A549 (cell line): ENCODE measurements around the gene RBBP5. TPM values are rescaled to one million over a fixed set of nuclear protein-coding genes. Genes with fewer than 3 reads are reported as not detected.
"Not testable (repeated sequence)": the region's sequence is repeated elsewhere in the genome, so short reads cannot be mapped to it uniquely, and the experiment has no call there.

Experiments
- ATAC-seq, 2 experiments: fragments of 200-7000 bp in 1 of 2; fragments of >200 bp in 1 of 2; cut with Nextera tagmentation in 1 of 2; cut with Tn5 transposase in 1 of 2; 3 replicates each; pipeline versions ENCODE4 v1.8.0 to v1.9.1; 2018 to 2020; ENCODE audit warnings: mild to moderate bottlenecking in 1 of 2, moderate library complexity in 1 of 2
- CTCF ChIA-PET: fragments of 300-600 bp; sonication (Branson Sonifier 250); formaldehyde crosslinking; extraction: SDS; loops from one replicate; lab custom pipeline; 2021; ENCODE audit warnings: antibody characterized with exemption, inconsistent platforms; lab: Yijun Ruan, JAX
- POLR2A ChIA-PET: fragments of 350-600 bp; formaldehyde crosslinking; extraction: SDS; loops from one replicate; lab custom pipeline; 2021; ENCODE audit warnings: antibody characterized with exemption, inconsistent platforms; lab: Yijun Ruan, JAX
- DNase-seq, 2 experiments: peaks; one replicate each; pipeline versions ENCODE4 v3.0.0 to v3.0.0-alpha.2; 2011 to 2016; ENCODE audit warnings: low read depth in 1 of 2, low spot score in 1 of 2
- FAIRE-seq: peaks from 2 replicates; lab custom pipeline; 2011; peaks lifted over from hg19 to GRCh38; lab: Jason Lieb, UNC
- H3K27ac ChIP-seq, 2 experiments: fragments of >200 bp; sonication (Bioruptor Twin); formaldehyde crosslinking; 3 replicates each; pipeline ENCODE4 v1.5.1; 2016 to 2017
- H3K4me1 ChIP-seq: fragments of >200 bp; sonication (Bioruptor Twin); formaldehyde crosslinking; 3 replicates; pipeline ENCODE4 v1.6.1; 2016
- H3K4me2 ChIP-seq: fragments of >200 bp; sonication (Bioruptor Twin); formaldehyde crosslinking; 3 replicates; pipeline ENCODE4 v1.6.1; 2016
- H3K4me3 ChIP-seq: fragments of >200 bp; sonication (Bioruptor Twin); formaldehyde crosslinking; 3 replicates; pipeline ENCODE4 v1.5.1; 2016
- H3K9me3 ChIP-seq: fragments of >200 bp; sonication (Bioruptor Twin); formaldehyde crosslinking; 3 replicates; pipeline ENCODE4 v1.6.1; 2016
- CBX8 ChIP-seq: fragments of 200-600 bp; sonication (generic); IDR thresholded peaks from 2 replicates; pipeline ENCODE4 v1.6.1; 2016
- CTCF ChIP-seq: fragments of >200 bp; sonication (Bioruptor Twin); formaldehyde crosslinking; IDR thresholded peaks from 3 replicates; pipeline ENCODE4 v1.5.1; 2016
- EHMT2 ChIP-seq: fragments of 200-600 bp; sonication (generic); IDR thresholded peaks from 2 replicates; pipeline ENCODE4 v1.6.1; 2016; ENCODE audit warnings: antibody characterized with exemption, low read depth, mild to moderate bottlenecking, moderate library complexity
- HDAC2 ChIP-seq: fragments of 200-600 bp; sonication (generic); IDR thresholded peaks from 2 replicates; pipeline ENCODE4 v1.6.1; 2016
- HEYL ChIP-seq: fragments of 250-450 bp; sonication (Bioruptor Pico); IDR thresholded peaks from 2 replicates; pipeline ENCODE4 v1.8.0; 2021; ENCODE audit warnings: mild to moderate bottlenecking, moderate library complexity
- HMGXB4 ChIP-seq: fragments of 250-450 bp; sonication (Bioruptor Pico); IDR thresholded peaks from 2 replicates; pipeline ENCODE4 v1.5.0; 2021; ENCODE audit warnings: mild to moderate bottlenecking, moderate library complexity, borderline replicate concordance
- HOXB5 ChIP-seq: fragments of 250-450 bp; sonication (Bioruptor Pico); IDR thresholded peaks from 2 replicates; pipeline ENCODE4 v1.5.0; 2020; ENCODE audit warnings: mild to moderate bottlenecking, moderate library complexity
- MAFK ChIP-seq: fragments of 450-650 bp; IDR thresholded peaks from 2 replicates; pipeline ENCODE4 v1.6.1; 2014; ENCODE audit not compliant: partially characterized antibody
- NFE2L2 ChIP-seq: fragments of 150-350 bp; conservative IDR thresholded peaks from 2 replicates; pipeline ENCODE4 v1.6.1; 2014; ENCODE audit warnings: low read length
- NR3C1 ChIP-seq: fragments of >200 bp; sonication (Bioruptor Twin); formaldehyde crosslinking; IDR thresholded peaks from 3 replicates; pipeline ENCODE4 v1.6.1; 2017
- POLR2A ChIP-seq: IDR thresholded peaks from 2 replicates; pipeline ENCODE4 v1.6.1; 2012; ENCODE audit warnings: mild to moderate bottlenecking, low read length
- RAD21 ChIP-seq, 2 experiments: fragments of >200 bp in 1 of 2; sonication (Bioruptor Twin) in 1 of 2; formaldehyde crosslinking in 1 of 2; IDR thresholded peaks in 1 of 2; conservative IDR thresholded peaks in 1 of 2; 2 replicates in 1 of 2; 3 replicates in 1 of 2; pipeline ENCODE4 v1.6.1; 2012 to 2018; ENCODE audit warnings: inconsistent platforms in 1 of 2
- ZFP36 ChIP-seq: fragments of 450-650 bp; IDR thresholded peaks from 2 replicates; pipeline ENCODE4 v1.6.1; 2014; ENCODE audit warnings: borderline replicate concordance; ENCODE audit not compliant: partially characterized antibody
- ZSCAN20 ChIP-seq: fragments of 250-450 bp; sonication (Bioruptor Pico); IDR thresholded peaks from 2 replicates; pipeline ENCODE4 v1.8.0; 2022; ENCODE audit warnings: mild to moderate bottlenecking, moderate library complexity
- WGBS: methylation state at CpG from one replicate; pipeline ENCODE4 v1.1.6; 2017; ENCODE audit errors: missing lambda C conversion rate; 5-methylcytosine and 5-hydroxymethylcytosine counted together
- polyA plus RNA-seq, 4 experiments: library from polyadenylated mRNA; depleted of rRNA in 3 of 4; stranded (reverse); fragments of >200 nt; fragmentation: RNase III in 1 of 4; extraction: RNeasy Plus Mini Kit Qiagen cat#74134 plus additional on column Dnase treatment in 1 of 4; gene quantifications; 2 replicates in 3 of 4; 3 replicates in 1 of 4; pipeline ENCODE4 v1.2.3, GENCODE V29; 2011 to 2017
- TF ChIP-seq, protein P1 (sequence below): fragments of 450-650 bp; IDR thresholded peaks from 2 replicates; pipeline ENCODE4 v1.6.1; 2014; ENCODE audit warnings: antibody characterized with exemption
- TF ChIP-seq, protein P2 (sequence below): IDR thresholded peaks from 2 replicates; pipeline ENCODE4 v1.6.1; 2012; ENCODE audit warnings: low read depth, borderline replicate concordance

Gene RBBP5
- polyA plus RNA-seq, 2 of the 4 experiments (the other 2 are of a cell fraction), result 15.9 to 21.8 TPM

- peaks cover 21% of the 10 kb centered on the region for H3K9me3 ChIP-seq
- H3K4me2 ChIP-seq, H3K27ac ChIP-seq, ATAC-seq, H3K4me1 ChIP-seq, FAIRE-seq, H3K4me3 ChIP-seq, POLR2A ChIA-PET, DNase-seq: not testable (repeated sequence)
- peak; percentile 79 for TF ChIP-seq ZFP36
- CTCF ChIA-PET, result interaction anchor here (0.9 to 2.7 kb wide), 5 partner anchors 8 to 118 kb away, joined by 4 to 13 read pairs (median 4); no protein-coding TSS in a partner anchor
- 98% methylated on average over 3 of the region's 3 CpGs for WGBS
Measured at GRCh38 chr1:205155665-205156377, 34.0 kb upstream of the RBBP5 start.

DNA sequence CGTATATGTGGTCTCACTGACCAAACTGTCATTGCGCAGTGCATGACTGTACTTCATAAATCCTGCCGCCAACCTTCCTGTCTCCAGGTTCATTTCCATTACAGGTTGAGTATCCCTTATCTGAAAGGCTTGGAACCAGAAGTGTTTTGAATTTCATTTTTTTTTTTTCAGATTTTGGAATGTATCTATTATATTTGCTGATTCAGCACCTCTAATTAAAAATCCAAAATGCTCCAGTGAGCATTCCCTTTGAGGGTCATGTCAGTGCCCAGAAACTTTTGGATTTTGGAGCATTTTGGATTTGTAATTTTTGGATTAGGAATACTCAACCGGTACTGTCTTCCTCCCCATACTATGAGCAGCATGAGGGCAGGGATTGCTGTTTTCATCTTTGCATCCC lies 30.7 kb upstream of the RBBP5 start:
- peaks cover 1% of the 10 kb centered on the region; the same call in 2 of the 3 replicates for H3K4me1 ChIP-seq
- WGBS, result 98% methylated on average over 4 of the region's 4 CpGs
- FAIRE-seq, result no peak
- POLR2A ChIA-PET, result no interaction called here
- no peak overlapping the region for H3K4me2 ChIP-seq
- peaks cover 21% of the 10 kb centered on the region for H3K9me3 ChIP-seq
- ATAC-seq, result no peak
- CTCF ChIA-PET, result interaction anchor here (1.7 to 4.5 kb wide), 3 partner anchors 9 to 11 kb away, joined by 4 to 31 read pairs (median 5); no protein-coding TSS in a partner anchor
- no peak for DNase-seq
- TF ChIP-seq NR3C1 (no peak), MAFK (peak; percentile 95)
- no peak overlapping the region for H3K27ac ChIP-seq
- no peak overlapping the region for H3K4me3 ChIP-seq

DNA sequence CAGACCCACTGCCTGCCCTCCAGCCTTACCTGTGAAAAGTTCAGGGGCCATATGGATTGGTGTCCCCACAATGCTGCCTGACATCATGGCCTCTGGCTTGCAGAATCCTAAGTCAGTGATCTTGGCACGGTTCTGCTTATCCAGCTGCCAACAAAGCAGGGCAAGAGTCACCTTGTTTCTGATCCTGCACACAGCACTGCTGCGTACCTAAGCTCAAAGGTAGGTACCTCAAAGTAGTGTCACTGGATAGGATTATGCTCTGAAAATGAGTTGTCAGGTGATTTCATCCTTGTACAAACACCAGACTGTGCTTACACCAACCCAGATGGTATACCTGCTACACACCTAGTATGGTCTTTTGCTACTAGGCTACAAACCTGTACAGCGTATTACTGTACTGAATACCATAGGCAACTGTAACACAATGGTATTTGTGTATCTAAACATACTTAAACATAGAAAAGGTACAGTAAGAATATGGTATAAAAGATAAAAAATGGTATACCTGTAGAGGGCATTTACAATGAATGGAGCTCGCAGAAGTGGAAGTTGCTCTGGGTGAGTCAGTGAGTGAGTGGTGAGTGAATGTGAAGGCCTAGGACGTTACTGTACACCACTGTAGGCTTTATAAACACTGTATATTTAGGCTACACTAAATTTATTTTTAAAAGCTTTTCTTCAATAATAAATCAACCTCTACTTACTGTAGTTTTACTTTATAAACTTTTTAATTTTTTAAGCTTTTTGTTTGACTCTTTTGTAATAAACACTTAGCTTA lies 29.1 kb upstream of the RBBP5 start:
- ATAC-seq (no peak), DNase-seq (no peak), FAIRE-seq (no peak)
- TF ChIP-seq CBX8 (no peak), HMGXB4 (no peak), HOXB5 (CRISPR knock-in tag) (no peak), NFE2L2 (no peak), CTCF (no peak), ZSCAN20 (CRISPR knock-in tag) (no peak), EHMT2 (no peak), RAD21 (conservative IDR thresholded peaks at IDR 0.05 in 1 of 2, IDR thresholded peaks at IDR 0.05 in 1 of 2) (no peak), HDAC2 (no peak), HEYL (CRISPR knock-in tag) (no peak), POLR2A (no peak)
- TF ChIP-seq, protein P1, sequence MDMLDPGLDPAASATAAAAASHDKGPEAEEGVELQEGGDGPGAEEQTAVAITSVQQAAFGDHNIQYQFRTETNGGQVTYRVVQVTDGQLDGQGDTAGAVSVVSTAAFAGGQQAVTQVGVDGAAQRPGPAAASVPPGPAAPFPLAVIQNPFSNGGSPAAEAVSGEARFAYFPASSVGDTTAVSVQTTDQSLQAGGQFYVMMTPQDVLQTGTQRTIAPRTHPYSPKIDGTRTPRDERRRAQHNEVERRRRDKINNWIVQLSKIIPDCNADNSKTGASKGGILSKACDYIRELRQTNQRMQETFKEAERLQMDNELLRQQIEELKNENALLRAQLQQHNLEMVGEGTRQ, result no peak
- TF ChIP-seq, protein P2, sequence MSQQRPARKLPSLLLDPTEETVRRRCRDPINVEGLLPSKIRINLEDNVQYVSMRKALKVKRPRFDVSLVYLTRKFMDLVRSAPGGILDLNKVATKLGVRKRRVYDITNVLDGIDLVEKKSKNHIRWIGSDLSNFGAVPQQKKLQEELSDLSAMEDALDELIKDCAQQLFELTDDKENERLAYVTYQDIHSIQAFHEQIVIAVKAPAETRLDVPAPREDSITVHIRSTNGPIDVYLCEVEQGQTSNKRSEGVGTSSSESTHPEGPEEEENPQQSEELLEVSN, result no peak
- CTCF ChIA-PET, result interaction anchor here (0.7 to 4.5 kb wide), 13 partner anchors 10 to 989 kb away, joined by 3 to 31 read pairs (median 4); no protein-coding TSS in a partner anchor
- Histone ChIP-seq H3K4me2 (no peak overlapping the region), H3K4me3 (no peak overlapping the region), H3K9me3 (peaks cover 7% of the 10 kb centered on the region), H3K4me1 (peaks cover 9% of the 10 kb centered on the region; the same call in 2 of the 3 replicates), H3K27ac (no peak overlapping the region)
- POLR2A ChIA-PET, result no interaction called here
- 87% methylated on average over 4 of the region's 5 CpGs for WGBS
